SK-N-SH treated with all-trans-retinoic acid at 6 μM for 48 hours (cell line): Measurements from ENCODE around the gene PLCL2.

Source experiments
- ATAC-seq: fragments of 200-7000 bp; cut with Tn5 transposase; 3 replicates; pipeline ENCODE4 v1.9.1; 2020; ENCODE audit warnings: mild to moderate bottlenecking, moderate library complexity
- ARNTL ChIP-seq: fragments of 450-650 bp; formaldehyde crosslinking; IDR thresholded peaks from 2 replicates; pipeline ENCODE4 v1.5.0; 2020; ENCODE audit warnings: low read depth, mild to moderate bottlenecking, moderate library complexity, borderline replicate concordance
- BACH2 ChIP-seq: fragments of 250-450 bp; sonication (Bioruptor Pico); IDR thresholded peaks from 2 replicates; pipeline ENCODE4 v1.9.0; 2021; ENCODE audit warnings: mild to moderate bottlenecking, borderline replicate concordance
- CREB5 ChIP-seq: fragments of 250-450 bp; sonication (Bioruptor Pico); IDR thresholded peaks from 2 replicates; pipeline ENCODE4 v1.5.1; 2020; ENCODE audit warnings: low read depth, mild to moderate bottlenecking, moderate library complexity
- CSDC2 ChIP-seq: fragments of 250-450 bp; sonication (Bioruptor Pico); IDR thresholded peaks from 2 replicates; pipeline ENCODE4 v1.5.0; 2020; ENCODE audit warnings: mild to moderate bottlenecking, moderate library complexity
- CSRNP3 ChIP-seq: fragments of 250-450 bp; sonication (Bioruptor Pico); IDR thresholded peaks from 2 replicates; pipeline ENCODE4 v1.5.1; 2021; ENCODE audit warnings: mild to moderate bottlenecking, moderate library complexity
- ESRRG ChIP-seq: fragments of 250-450 bp; sonication (Bioruptor Pico); IDR thresholded peaks from 2 replicates; pipeline ENCODE4 v1.6.1; 2021; ENCODE audit warnings: mild to moderate bottlenecking
- GLIS3 ChIP-seq: fragments of 250-450 bp; sonication (Bioruptor Pico); IDR thresholded peaks from 2 replicates; pipeline ENCODE4 v1.5.0; 2020; ENCODE audit warnings: mild to moderate bottlenecking, moderate library complexity
- ISL1 ChIP-seq: fragments of 250-450 bp; sonication (Bioruptor Pico); IDR thresholded peaks from 2 replicates; pipeline ENCODE4 v2.1.2; 2022; ENCODE audit warnings: mild to moderate bottlenecking, moderate library complexity
- PATZ1 ChIP-seq: fragments of 250-450 bp; sonication (Bioruptor Pico); IDR thresholded peaks from 2 replicates; pipeline ENCODE4 v1.8.0; 2020; ENCODE audit warnings: mild to moderate bottlenecking, moderate library complexity, borderline replicate concordance
- POU6F1 ChIP-seq: fragments of 250-450 bp; sonication (Bioruptor Pico); IDR thresholded peaks from 2 replicates; pipeline ENCODE4 v1.8.0; 2021; ENCODE audit warnings: low read depth, mild to moderate bottlenecking, moderate library complexity, borderline replicate concordance
- PPARA ChIP-seq: fragments of 250-450 bp; sonication (Bioruptor Pico); IDR thresholded peaks from 2 replicates; pipeline ENCODE4 v1.5.0; 2020; ENCODE audit warnings: mild to moderate bottlenecking, borderline replicate concordance
- RARB ChIP-seq: fragments of 250-450 bp; sonication (Bioruptor Pico); IDR thresholded peaks from 2 replicates; pipeline ENCODE4 v1.8.0; 2021; ENCODE audit warnings: mild to moderate bottlenecking, moderate library complexity
- SNAI2 ChIP-seq: fragments of 250-450 bp; sonication (Bioruptor Pico); IDR thresholded peaks from 2 replicates; pipeline ENCODE4 v1.5.0; 2020; ENCODE audit warnings: mild to moderate bottlenecking, moderate library complexity
- TCF4 ChIP-seq: fragments of 250-450 bp; sonication (Bioruptor Pico); IDR thresholded peaks from 2 replicates; pipeline ENCODE4 v1.8.0; 2021; ENCODE audit warnings: mild to moderate bottlenecking, moderate library complexity, borderline replicate concordance
- TOX ChIP-seq: fragments of 250-450 bp; sonication (Bioruptor Pico); IDR thresholded peaks from 2 replicates; pipeline ENCODE4 v1.8.0; 2021; ENCODE audit warnings: mild to moderate bottlenecking, moderate library complexity, borderline replicate concordance
- TSHZ2 ChIP-seq: fragments of 250-450 bp; sonication (Bioruptor Pico); IDR thresholded peaks from 2 replicates; pipeline ENCODE4 v1.5.0; 2020; ENCODE audit warnings: mild to moderate bottlenecking, moderate library complexity
- ZC3H10 ChIP-seq: fragments of 250-450 bp; sonication (Bioruptor Pico); IDR thresholded peaks from 2 replicates; pipeline ENCODE4 v1.5.1; 2021; ENCODE audit warnings: mild to moderate bottlenecking, moderate library complexity
- ZFP3 ChIP-seq: fragments of 250-450 bp; sonication (Bioruptor Pico); IDR thresholded peaks from 2 replicates; pipeline ENCODE4 v1.5.0; 2020; ENCODE audit warnings: mild to moderate bottlenecking, moderate library complexity
- ZFP30 ChIP-seq: fragments of 450-650 bp; formaldehyde crosslinking; IDR thresholded peaks from 2 replicates; pipeline ENCODE4 v1.5.0; 2022; ENCODE audit warnings: mild to moderate bottlenecking, moderate library complexity
- ZNF565 ChIP-seq: fragments of 450-650 bp; formaldehyde crosslinking; conservative IDR thresholded peaks from 2 replicates; pipeline ENCODE4 v1.5.0; 2020; ENCODE audit warnings: low read depth, mild to moderate bottlenecking, moderate library complexity
- ZNF70 ChIP-seq: fragments of 450-650 bp; formaldehyde crosslinking; IDR thresholded peaks from 2 replicates; pipeline ENCODE4 v1.5.0; 2020; ENCODE audit warnings: mild to moderate bottlenecking, moderate library complexity
- ZNF8 ChIP-seq: fragments of 450-650 bp; formaldehyde crosslinking; IDR thresholded peaks from 2 replicates; pipeline ENCODE4 v1.5.0; 2020; ENCODE audit warnings: mild to moderate bottlenecking, moderate library complexity

PLCL2 gene

GRCh38 chr3:17045705-17046104 lies 160.9 kb downstream of the PLCL2 start:
- no peak for ATAC-seq
- TF ChIP-seq POU6F1 (CRISPR knock-in tag): no peak
- no peak for TF ChIP-seq TCF4 (CRISPR knock-in tag)
- no peak for TF ChIP-seq PATZ1
- no peak for TF ChIP-seq PPARA (CRISPR knock-in tag)
- TF ChIP-seq RARB (CRISPR knock-in tag): no peak
- no peak for TF ChIP-seq TOX
- TF ChIP-seq CSRNP3 (CRISPR knock-in tag): no peak
- TF ChIP-seq ZFP30: no peak
- no peak for TF ChIP-seq ISL1 (CRISPR knock-in tag)
- TF ChIP-seq BACH2 (CRISPR knock-in tag): no peak
- TF ChIP-seq SNAI2: no peak

- ATAC-seq: no peak
- TF ChIP-seq SNAI2 (no peak), TCF4 (CRISPR knock-in tag) (no peak), GLIS3 (CRISPR knock-in tag) (no peak), ZFP3 (CRISPR knock-in tag) (no peak), ZFP30 (no peak), BACH2 (CRISPR knock-in tag) (no peak), ZNF70 (CRISPR knock-in tag) (no peak), TOX (no peak), ESRRG (no peak), PPARA (CRISPR knock-in tag) (no peak), PATZ1 (no peak)
These were observed 161.9 kb downstream of the PLCL2 start for GRCh38 chr3:17046623-17047022.

- ATAC-seq: no peak
- TF ChIP-seq ZC3H10 (CRISPR knock-in tag): no peak
- TF ChIP-seq CREB5 (CRISPR knock-in tag): no peak
- TF ChIP-seq ESRRG: no peak
- TF ChIP-seq ZNF565 (CRISPR knock-in tag): no peak
- TF ChIP-seq ISL1 (CRISPR knock-in tag): no peak
- TF ChIP-seq ZNF70 (CRISPR knock-in tag): no peak
- TF ChIP-seq PPARA (CRISPR knock-in tag): no peak
- no peak for TF ChIP-seq TSHZ2 (CRISPR knock-in tag)
- TF ChIP-seq ARNTL (CRISPR knock-in tag): no peak
- TF ChIP-seq BACH2 (CRISPR knock-in tag): no peak
- TF ChIP-seq ZNF8 (CRISPR knock-in tag): no peak
- TF ChIP-seq POU6F1 (CRISPR knock-in tag): no peak
- TF ChIP-seq GLIS3 (CRISPR knock-in tag): no peak
- TF ChIP-seq TOX: no peak
- no peak for TF ChIP-seq CSDC2
- no peak for TF ChIP-seq PATZ1
These were observed 162.4 kb downstream of the PLCL2 start for GRCh38 chr3:17047162-17047561.
